Measurements from ENCODE around the gene FBN1.

DNA sequence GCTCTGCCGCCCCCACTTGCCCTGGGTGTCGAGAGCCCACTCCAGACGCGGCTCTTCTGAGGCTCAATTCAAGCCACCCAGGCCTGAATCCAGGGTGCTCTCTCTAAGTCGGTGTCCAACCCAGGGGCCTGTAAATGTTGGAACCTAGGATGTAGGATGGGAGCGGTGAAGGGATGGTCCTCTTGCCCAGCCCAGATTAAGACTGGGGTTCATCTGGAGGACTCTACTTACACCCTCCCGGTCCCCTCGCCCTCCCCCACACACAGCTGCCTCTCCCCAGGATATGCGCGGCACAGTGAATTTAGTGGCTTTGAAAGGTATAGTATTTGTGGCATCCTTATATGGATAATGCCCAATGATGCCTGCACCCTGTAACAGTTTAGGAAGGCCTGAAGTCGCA is 822 bp upstream of the FBN1 start:
- TF ChIP-seq POLR2A (IDR thresholded peaks at IDR 0.05; ENCODE audit: low read length) = no peak
- no peak for TF ChIP-seq GATA1 (IDR thresholded peaks at IDR 0.05; ENCODE audit: low read depth, low read length)
